NK-92 (cell line): Measurements from ENCODE around the gene STBD1.
"Not testable (repeated sequence)": the region's sequence is repeated elsewhere in the genome, so short reads cannot be mapped to it uniquely, and the experiment has no call there.

Experiments used
- DNase-seq: peaks from one replicate; lab custom pipeline; 2025; ENCODE audit not compliant: unreplicated experiment; lab: John Stamatoyannopoulos, UW

Gene STBD1

DNA sequence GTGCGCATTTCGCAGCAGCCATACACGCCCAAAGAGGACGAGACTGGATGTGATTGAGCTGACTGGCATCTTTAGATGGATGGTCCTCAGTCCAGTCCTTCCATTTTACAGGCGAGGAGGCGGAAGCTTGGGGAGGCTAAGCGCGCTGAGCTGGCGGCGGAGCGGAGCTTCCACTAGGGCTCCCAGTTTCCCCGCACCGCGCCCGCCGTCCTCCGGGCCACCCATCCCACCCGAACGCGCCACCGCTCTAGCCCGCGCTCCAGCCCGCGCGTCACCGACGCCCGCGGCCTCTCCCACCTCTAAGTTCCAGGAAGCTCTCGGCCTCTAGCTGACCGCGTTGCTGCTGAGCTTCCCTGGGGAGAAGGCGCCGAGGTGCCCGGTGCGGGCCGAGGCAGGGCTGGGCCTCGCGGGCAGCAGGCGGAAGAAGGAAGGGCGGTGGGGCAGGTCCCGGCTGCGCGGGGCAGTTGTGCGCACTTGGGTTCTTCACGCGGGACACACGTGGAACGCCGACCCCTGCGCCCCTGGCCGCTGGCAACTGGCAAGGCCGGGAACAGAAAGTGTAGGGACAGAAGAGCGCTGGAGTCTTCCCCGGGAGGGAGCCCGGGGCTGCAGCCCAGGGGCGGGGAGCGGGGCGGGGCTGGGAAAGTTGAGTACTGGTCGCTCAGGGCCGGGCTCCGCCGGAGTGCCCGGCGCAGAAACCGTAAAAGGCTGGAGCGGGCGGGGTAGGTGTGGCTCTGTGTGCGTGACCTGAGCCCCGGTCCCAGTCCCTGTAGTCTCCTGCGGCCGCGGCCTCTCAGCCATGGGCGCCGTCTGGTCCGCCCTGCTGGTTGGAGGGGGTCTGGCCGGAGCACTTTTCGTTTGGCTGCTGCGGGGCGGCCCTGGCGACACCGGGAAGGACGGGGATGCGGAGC, at the start of gene STBD1:
TSS of gene STBD1 (plus strand) at position 763 of the 911 bp plus-strand sequence. CDS start at position 800, 37 bp downstream.
- no peak for DNase-seq

GRCh38 chr4:76256968-76257367, 49.6 kb upstream of the STBD1 start:
- DNase-seq = no peak

DNA sequence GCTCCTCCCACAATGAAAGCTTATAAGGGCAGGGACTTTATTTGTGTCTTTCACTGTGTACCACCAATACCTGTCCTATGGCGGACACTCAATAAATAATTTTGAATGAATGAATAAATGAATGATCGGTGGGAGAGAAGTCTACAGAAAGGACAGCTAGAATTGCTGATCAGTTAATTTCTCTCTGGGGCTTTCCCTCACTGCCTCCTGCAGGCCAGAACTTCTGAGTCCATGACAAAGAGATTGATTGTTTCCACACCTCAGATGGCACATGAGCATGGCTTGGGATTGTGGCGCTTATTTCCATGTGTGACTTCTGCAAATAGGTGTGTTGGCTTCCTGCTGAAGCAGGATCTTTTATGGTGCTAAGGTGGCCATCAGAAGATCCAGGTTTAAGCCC, 48.7 kb upstream of the STBD1 start:
- DNase-seq = no peak

DNA sequence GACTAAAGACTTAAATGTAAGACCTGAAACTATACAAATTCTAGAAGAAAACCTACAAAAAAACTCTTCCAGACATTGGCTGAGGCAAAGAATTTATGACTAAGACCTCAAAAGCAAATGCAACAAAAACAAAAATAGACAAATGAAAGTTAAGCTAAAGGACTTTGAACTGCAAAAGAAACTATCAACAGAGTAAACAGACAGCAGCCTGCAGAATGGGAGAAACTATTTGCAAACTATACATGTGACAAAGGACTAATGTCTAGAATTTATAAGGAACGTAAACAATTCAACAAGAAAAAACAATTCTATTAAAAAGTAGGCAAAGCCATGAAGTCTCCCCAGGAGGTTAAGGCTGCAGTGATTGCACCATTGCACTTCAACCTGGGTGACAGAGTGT, 46.0 kb upstream of the STBD1 start:
- no peak for DNase-seq

DNA sequence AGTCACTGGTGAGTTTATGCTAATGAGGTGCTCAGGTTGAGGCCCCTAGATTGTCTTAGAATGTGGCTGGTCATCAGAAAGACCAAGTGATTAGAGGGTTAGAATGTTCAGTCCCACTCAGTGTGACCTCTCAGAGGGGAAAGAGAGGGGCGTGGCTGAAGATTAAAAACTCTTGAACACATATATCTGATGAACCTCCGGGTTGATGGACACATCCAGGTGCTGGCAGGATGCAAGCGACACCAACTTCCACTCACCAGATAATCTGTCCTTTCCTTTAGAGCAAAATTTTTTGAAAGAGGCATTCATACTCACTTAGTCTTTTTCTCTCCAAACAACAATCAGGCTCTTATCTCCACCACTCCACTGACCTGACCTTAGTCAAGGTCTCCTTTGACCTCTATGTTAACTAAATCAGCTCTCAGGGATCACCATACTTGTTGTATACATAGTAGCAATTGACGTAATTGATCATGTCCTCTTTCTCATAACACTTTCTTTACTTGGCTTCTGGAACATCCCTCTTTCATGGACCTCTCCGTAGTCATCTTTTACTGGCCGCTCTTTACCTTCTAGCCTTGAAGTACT, 40.8 kb upstream of the STBD1 start:
- DNase-seq = no peak

DNA sequence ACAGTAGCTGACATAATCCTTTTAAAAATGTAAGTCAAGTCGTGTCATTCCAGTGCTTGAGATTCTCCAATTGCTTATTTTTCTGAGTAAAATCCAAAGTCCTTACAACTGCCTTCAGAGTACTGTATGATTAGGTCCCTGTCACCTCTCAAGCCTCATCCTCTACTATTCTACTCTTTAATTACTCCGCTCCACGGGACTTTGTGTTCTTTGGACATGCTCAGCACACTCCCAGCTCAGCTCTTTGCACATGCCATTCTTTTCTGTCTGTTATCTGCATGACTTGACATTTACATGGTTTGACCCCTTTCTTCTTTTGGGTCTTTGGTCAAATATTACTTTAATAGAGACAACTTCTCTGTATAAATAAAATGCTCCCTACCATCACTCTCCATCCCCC, 39.9 kb upstream of the STBD1 start:
- DNase-seq = no peak

DNA sequence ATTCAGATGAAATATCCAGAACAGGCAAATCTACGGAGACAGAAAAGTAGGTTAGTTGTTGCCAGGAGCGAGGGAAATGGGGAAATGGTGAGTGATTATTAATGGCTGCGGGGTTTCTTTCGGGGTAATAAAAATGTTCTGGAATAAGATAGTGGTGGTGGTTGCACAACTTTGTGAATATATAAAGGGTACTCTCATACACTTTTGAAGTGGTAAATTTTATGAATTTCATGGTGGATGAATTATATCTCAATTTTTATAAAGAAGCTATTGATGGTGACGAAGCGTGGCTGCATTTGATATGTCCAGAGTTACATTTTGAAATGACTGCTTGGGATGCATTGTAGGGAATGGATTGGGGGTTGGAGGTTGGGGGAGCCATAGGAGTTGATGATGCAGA, 38.7 kb upstream of the STBD1 start:
- no peak for DNase-seq

DNA sequence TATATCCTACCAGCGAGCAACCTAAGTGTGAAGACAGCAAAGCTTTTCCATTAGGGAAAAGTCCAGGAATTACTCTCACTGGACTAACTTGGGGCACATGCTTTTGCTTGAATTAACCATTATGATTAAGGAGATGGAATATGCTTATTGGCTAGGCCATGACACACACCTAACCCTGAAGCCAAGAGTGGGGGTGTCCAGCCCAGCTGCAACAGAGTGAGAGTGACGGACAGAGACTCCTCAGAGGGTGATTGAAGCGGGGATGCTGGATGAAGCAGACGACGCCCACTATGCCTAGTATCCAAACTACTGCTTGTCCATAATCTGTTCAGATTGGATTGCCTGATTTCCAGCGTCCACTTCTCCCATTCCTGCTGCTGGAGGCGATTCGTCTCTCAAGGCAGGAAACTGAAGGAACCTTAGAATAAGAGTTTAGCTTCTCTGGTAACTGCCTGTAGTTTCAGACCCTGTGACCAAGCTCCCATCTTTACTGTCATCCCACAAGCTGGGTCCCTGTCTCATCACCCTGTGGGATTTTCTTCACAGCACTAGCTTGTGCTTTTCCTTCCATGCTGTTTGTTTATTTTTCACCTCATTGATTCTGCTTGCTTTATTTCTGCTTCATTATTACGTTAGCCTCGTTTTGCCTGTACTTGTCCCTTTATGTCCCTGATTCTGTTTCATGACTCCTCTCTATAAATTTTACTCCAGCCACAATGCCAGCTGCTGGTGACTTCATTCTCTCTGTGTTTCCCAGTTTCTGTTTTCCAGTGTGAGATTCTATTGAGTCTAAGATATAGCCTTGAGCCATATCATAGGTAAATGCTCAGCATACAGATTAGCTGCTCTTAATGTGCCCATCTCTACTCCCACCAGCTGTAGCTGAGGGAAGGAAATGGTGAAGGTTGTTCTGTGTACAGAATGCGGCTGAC, 36.0 kb upstream of the STBD1 start:
- no peak for DNase-seq

GRCh38 chr4:76271248-76271647, 35.3 kb upstream of the STBD1 start:
- DNase-seq = no peak

DNA sequence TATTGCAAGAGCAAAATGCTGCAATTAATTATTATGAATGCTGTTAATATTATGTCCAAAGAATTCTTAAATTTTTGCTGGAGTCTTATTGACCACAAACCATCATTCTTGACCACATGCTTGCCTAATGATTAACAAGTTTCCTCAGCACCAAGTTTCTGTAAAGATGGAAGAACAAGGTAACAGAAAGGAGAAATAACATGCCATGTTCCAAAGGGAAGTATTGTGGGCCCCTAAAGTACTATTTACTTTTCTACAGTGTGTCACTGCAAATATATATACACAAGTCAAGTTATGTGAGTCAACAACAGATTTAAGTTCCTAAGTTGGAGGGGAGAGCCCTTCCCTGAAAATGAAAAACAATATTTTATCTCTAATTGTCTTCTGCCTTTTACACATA, 34.5 kb upstream of the STBD1 start:
- DNase-seq = no peak

- no peak for DNase-seq
Measured at GRCh38 chr4:76272582-76272981, 34.0 kb upstream of the STBD1 start.

DNA sequence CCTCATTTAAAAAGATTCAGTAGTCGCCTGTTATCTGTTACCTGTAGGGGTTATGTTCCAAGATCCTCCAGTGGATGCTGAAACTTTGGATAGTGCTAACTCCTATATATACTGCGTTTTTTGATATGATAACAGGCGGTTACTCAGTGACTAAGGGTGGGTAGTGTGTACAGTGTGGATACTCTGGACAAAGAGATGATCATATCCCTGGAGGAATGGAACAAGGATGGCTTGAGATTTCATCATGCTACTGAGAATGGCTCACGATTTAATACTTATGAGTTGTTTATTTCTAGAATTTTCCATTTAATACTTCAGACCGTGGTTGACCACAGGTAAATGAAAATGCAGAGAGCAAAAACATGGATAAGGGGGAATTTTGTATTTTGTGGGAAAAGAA, 33.5 kb upstream of the STBD1 start:
- no peak for DNase-seq

GRCh38 chr4:76275486-76276124, 30.9 kb upstream of the STBD1 start:
- DNase-seq = no peak

- DNase-seq = no peak
Measured at GRCh38 chr4:76276813-76277212, 29.7 kb upstream of the STBD1 start.

- DNase-seq = no peak
Measured at GRCh38 chr4:76277667-76278066, 28.9 kb upstream of the STBD1 start.

- no peak for DNase-seq
Measured at GRCh38 chr4:76278583-76278982, 27.9 kb upstream of the STBD1 start.

DNA sequence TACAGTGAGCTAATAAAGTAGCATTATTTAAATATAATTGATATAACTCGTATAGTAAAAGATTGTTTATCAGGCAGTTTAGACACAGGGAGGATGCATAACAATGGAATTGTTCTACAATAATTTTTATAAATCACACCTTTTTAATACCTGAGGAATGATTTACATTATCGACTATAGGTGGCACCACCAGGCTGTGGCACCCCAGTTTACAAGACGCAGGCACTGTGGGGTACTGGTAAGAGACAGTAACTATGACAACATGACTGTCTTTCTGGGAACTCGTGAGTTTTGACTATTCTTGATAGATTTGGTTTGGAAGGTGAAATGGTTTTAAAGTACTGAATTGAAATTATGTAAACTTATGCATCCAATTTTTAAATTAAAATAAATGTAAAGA, 27.1 kb upstream of the STBD1 start:
- DNase-seq = no peak

- DNase-seq = no peak
Measured at GRCh38 chr4:76280488-76281441, 25.8 kb upstream of the STBD1 start.

GRCh38 chr4:76281594-76281993, 24.9 kb upstream of the STBD1 start:
- DNase-seq = not testable (repeated sequence)
